ENCODE data around the gene CD1E.

Gene CD1E

DNA sequence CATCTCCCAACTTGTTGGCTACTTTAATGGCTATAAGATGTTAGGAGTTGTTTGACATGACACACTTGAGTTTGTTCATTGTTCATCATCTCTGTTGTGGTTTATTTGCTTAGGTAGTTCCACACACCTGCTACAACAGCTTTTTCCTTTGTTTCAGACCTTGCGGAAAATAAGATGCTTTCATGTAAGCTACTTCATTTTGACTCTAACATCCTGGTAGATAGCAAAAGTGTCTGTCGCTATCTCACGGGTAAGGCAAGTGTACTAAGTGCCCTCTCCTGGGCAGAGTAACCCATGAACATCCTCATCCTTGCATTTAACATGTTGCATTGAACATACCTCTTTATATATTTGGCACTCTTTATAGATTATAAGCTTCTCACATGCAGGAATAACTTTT is 47.2 kb downstream of the CD1E start:
- no peak for DNase-seq (ENCODE audit: low spot score)
- TF ChIP-seq, protein P1, sequence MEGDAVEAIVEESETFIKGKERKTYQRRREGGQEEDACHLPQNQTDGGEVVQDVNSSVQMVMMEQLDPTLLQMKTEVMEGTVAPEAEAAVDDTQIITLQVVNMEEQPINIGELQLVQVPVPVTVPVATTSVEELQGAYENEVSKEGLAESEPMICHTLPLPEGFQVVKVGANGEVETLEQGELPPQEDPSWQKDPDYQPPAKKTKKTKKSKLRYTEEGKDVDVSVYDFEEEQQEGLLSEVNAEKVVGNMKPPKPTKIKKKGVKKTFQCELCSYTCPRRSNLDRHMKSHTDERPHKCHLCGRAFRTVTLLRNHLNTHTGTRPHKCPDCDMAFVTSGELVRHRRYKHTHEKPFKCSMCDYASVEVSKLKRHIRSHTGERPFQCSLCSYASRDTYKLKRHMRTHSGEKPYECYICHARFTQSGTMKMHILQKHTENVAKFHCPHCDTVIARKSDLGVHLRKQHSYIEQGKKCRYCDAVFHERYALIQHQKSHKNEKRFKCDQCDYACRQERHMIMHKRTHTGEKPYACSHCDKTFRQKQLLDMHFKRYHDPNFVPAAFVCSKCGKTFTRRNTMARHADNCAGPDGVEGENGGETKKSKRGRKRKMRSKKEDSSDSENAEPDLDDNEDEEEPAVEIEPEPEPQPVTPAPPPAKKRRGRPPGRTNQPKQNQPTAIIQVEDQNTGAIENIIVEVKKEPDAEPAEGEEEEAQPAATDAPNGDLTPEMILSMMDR (IDR thresholded peaks at IDR 0.05; ENCODE audit: borderline replicate concordance, control extremely low read depth, extremely low read depth, insufficient read depth, missing control alignments) = no peak
- in situ Hi-C loops (cut with MboI; ENCODE audit: low sequenced_read_pairs, unreplicated experiment) = no loop called here

DNA sequence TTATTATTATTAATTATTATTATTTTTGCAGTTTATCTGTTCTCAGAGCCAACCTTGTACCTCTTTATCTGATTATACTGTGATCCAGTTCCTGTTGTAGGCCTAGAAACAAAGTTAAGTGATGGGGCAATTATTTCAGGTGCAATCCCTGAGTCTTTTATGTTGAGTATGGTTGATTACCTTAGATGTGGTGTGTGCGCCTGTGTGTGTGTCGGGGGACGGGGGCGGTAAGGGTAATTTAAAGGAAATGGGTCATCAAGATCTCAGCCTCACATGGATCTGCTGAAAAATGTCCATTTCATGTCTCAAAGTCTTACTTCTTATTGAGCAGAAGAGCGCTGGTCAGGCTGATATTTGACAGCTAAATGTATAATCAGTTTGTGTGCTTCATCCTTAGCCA is 53.4 kb downstream of the CD1E start:
- TF ChIP-seq, protein P1 (IDR thresholded peaks at IDR 0.05; ENCODE audit: borderline replicate concordance, control extremely low read depth, extremely low read depth, insufficient read depth, missing control alignments) = no peak
- in situ Hi-C loops (cut with MboI; ENCODE audit: low sequenced_read_pairs, unreplicated experiment) = no loop called here

More for the DNA sequence above, 53.4 kb downstream of the CD1E start:
- no peak for DNase-seq (ENCODE audit: low spot score)

All from GM13976 (cell line).